Measurements from ENCODE around the gene RNF41.
"Not testable (repeated sequence)": the region's sequence is repeated elsewhere in the genome, so short reads cannot be mapped to it uniquely, and the experiment has no call there.

The RNF41 gene

GRCh38 chr12:56221757-56222530 is at the start of gene RNF41:
TSS of gene RNF41 (minus strand) at chr12:56221922. CDS start at chr12:56214047, 7,875 bp downstream.
- DNase-seq = peak; percentile 95

DNA sequence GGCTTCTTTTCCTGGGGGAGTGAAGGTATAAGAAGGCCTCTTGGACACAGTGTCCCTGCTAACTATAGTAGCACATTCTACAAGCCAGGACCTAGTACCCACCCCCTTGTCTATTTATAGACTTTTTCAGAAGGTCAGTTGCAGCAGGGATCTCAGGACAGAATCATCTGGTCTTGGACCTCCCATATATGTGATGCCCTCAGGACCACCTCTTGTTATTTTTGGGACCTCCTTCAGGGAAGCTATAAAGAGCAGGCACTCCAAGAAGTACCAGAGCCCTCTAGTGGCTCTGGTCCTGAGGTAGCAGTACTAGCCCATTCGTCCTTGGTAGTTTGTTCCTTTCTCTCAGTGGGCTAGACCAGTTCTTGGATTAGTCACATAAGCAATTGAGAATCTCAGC is 49.3 kb upstream of the RNF41 start:
- DNase-seq = peak; percentile 22

- no peak for DNase-seq
Measured at GRCh38 chr12:56267443-56268071, 45.8 kb upstream of the RNF41 start.

- peak; percentile 89 for DNase-seq
Measured at GRCh38 chr12:56266693-56267442, 45.1 kb upstream of the RNF41 start, which contains the start of gene COQ10A. TSS of gene COQ10A (plus strand) at chr12:56266942. CDS start at chr12:56267119, 177 bp downstream.

DNA sequence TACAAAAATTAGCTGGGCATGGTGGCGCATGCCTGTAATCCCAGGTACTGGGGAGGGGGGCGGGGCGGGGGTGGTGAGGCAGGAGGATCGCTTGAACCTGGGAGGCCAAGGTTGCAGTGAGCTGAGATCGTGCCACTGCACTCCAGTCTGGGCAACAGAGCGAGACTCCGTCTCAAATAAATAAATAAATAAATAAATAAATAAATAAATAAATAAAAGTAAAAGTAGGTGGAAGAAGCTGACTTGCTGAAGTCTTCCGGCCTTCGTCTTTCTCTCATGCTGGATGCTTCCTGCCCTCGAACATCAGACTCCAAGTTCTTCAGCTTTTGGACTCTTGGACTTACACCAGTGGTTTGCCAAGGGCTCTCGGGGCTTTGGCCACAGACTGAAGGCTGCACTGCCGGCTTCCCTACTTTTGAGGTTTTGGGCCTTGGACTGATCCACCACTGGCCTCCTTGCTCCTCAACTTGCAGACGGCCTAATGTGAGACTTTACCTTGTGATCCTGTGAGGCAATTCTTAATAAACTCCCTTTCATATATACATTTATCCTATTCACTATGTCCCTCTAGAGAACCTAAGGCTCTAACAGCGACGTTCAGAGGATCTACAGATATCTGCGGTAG is 44.5 kb upstream of the RNF41 start:
- DNase-seq = not testable (repeated sequence)

DNA sequence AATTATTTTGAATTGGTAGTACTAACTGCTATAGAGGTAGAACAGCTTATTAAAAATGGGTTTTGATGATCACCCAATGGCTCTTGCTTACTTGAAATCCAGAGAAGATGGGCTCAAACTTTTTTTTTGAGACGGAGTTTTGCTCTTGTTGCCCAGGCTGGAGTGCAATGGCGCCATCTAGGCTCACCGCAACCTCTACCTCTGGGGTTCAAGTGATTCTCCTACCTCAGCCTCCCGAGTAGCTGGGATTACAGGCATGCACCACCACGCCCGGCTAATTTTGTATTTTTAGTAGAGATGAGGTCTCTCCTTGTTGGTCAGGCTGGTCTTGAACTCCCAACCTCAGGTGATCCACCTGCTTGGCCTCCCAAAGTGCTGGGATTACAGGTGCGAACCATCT is 41.2 kb upstream of the RNF41 start:
- not testable (repeated sequence) for DNase-seq

- DNase-seq = no peak
Measured at GRCh38 chr12:56261503-56262232, 39.9 kb upstream of the RNF41 start.

- no peak for DNase-seq
Measured at GRCh38 chr12:56260921-56261320, 39.2 kb upstream of the RNF41 start.

DNA sequence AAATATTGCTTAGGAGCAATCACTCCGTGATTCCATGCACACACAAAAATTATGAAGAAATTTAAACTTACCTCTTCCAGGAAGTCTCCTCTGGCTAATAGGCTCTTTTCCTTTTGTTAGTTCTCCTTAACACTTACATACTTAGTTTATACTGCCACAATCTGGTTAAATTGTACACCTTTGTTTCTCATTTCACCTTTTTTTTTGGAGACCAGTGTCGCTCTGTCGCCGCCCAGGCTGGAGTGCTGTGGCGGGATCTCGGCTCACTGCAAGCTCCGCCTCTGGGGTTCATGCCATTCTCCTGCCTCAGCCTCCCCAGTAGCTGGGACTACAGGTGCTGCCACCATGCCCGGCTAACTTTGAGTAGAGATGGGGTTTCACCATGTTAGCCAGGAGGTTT is 38.7 kb upstream of the RNF41 start:
- no peak for DNase-seq

DNA sequence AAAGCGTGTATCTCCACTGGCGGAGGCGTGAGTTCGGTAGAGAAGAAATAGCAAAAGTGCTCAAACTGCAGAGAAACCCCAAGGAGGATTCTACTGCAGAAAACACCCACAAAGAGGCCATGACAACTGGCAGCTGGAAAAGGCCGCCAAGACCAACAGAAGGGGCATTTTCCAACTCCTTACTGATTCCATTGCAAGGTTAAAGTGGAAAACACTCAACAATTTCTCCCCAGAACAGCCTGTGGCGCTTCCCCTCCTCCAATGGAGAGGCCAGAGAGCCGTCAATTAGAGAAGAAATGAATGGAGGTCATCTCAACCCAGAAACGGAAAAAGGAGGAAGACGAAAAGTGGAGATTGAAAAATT is 37.1 kb upstream of the RNF41 start:
- no peak for DNase-seq

- peak; percentile 84 for DNase-seq
Measured at GRCh38 chr12:56258068-56258819, 36.5 kb upstream of the RNF41 start, which contains the start of gene ANKRD52. TSS of gene ANKRD52 (minus strand) at chr12:56258384. CDS start at chr12:56258269, 115 bp downstream.

- DNase-seq = no peak
Measured at GRCh38 chr12:56257491-56258067, 35.9 kb upstream of the RNF41 start.

GRCh38 chr12:56257071-56257470 is 35.3 kb upstream of the RNF41 start:
- no peak for DNase-seq

GRCh38 chr12:56256326-56256960 is 34.7 kb upstream of the RNF41 start:
- no peak for DNase-seq

- DNase-seq = no peak
Measured at GRCh38 chr12:56255671-56256070, 33.9 kb upstream of the RNF41 start.

GRCh38 chr12:56253091-56253490 is 31.4 kb upstream of the RNF41 start:
- DNase-seq = no peak

- no peak for DNase-seq
Measured at GRCh38 chr12:56252649-56253048, 30.9 kb upstream of the RNF41 start.

DNA sequence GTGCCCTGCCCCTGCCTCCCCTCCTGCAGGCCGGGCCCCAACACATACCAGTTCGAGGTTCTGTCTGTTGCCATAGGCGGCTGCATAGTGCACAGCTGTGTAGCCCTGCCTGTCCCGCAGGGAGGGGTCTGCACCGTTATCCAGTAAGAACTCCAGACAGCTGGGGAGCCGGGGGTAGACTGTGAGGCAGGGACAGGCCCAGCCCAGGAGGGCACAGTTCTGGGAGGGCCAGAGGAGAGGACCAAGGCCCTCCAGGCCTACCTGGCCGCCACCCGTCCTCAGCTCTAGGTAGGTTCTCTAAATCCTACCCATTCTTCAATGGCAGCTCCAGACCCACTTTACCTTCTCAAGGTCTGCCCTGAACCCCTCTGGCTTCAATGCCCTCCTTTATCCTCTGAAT is 27.0 kb upstream of the RNF41 start:
- DNase-seq = no peak

- DNase-seq = no peak
Measured at GRCh38 chr12:56247923-56248322, 26.2 kb upstream of the RNF41 start.

DNA sequence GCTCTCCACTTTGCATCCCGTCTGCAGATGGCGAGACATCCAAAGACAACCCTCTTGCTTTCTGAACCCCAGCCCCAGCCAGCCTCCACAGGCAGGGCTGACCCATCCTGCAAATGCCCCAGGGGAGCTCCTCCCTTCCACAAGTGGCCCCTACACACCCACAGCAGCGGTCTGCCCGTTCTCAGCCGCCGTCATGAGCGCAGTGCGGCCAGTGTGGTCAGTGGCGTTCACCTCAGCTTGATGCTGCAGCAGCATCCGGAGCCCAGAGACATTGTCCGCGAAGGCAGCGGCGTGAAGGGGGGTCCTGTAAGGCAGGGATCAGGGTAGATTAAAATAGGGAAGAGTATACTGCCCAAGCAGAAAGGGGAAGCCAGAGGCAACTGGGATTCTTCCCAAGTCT is 22.8 kb upstream of the RNF41 start:
- DNase-seq = no peak

DNA sequence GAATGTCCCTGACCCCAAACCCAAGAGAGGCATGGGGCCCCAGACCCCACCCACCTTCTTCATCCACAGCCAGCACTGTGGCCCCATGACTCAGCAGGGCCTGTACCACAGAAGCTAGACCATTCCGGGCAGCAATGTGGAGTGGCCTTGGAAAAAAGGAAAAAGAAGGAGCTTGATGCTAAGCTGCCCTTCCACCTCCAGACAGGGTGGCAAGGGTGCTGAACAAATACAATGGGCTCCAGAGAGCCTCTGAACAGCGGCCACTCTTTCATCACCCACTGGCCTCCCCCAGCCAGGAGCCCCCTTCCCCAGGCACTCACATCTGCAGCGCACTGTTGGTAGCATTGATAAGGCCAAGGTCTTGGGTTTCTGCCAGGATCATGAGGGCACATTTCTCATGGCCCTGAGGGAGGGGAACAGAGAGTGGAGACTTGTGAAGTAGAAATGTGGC is 22.0 kb upstream of the RNF41 start:
- no peak for DNase-seq

Measured in activated CD4-positive, alpha-beta T cell treated with anti-CD3 and anti-CD28 coated beads, Interleukin-10, Interleukin-2, amounts not matched to agents 100 ng/mL and 50 ng/mL, durations not matched to agents 16 hours and 8 hours (primary cell).